ENCODE measurements around the gene GYG1. TPM values are rescaled to one million over a fixed set of nuclear protein-coding genes. Genes with fewer than 3 reads are reported as not detected.
A peak's percentile ranks its signal among the peaks of the same experiment; 100 is the strongest.
"Not testable (repeated sequence)": the region's sequence is repeated elsewhere in the genome, so short reads cannot be mapped to it uniquely, and the experiment has no call there.

The GYG1 gene
- polyA plus RNA-seq, 5 donors: 149 to 182 (median 169) TPM

- peak in 1 of 2 donors; percentile 18 for DNase-seq
Observed at GRCh38 chr3:148975248-148975647, 16.1 kb upstream of the GYG1 start.

GRCh38 chr3:148975696-148976095 lies 15.6 kb upstream of the GYG1 start:
- DNase-seq: no peak

- DNase-seq: no peak
Observed at GRCh38 chr3:148981273-148981672, 10.1 kb upstream of the GYG1 start.

- DNase-seq: not testable (repeated sequence)
Observed at GRCh38 chr3:148987551-148987950, 3.8 kb upstream of the GYG1 start.

GRCh38 chr3:148990236-148990635 lies 1.1 kb upstream of the GYG1 start:
- no peak for DNase-seq

GRCh38 chr3:148992027-148992634 lies 791 bp downstream of the GYG1 start:
- DNase-seq: no peak

- DNase-seq: peak in 1 of 2 donors; percentile 53
Observed at GRCh38 chr3:148992635-148993255, 1.4 kb downstream of the GYG1 start.

GRCh38 chr3:148997623-148998022 lies 6.3 kb downstream of the GYG1 start:
- DNase-seq: no peak

GRCh38 chr3:148998297-148998696 lies 7.0 kb downstream of the GYG1 start:
- DNase-seq: no peak

- no peak for DNase-seq
Observed at GRCh38 chr3:148998715-148999423, 7.5 kb downstream of the GYG1 start.

- no peak for DNase-seq
Observed at GRCh38 chr3:148999806-149000205, 8.5 kb downstream of the GYG1 start.

GRCh38 chr3:149000206-149000745 lies 8.9 kb downstream of the GYG1 start:
- no peak for DNase-seq

GRCh38 chr3:149001727-149002126 lies 10.4 kb downstream of the GYG1 start:
- DNase-seq: no peak

GRCh38 chr3:149003653-149004305 lies 12.4 kb downstream of the GYG1 start:
- no peak for DNase-seq

GRCh38 chr3:149004622-149005021 lies 13.3 kb downstream of the GYG1 start:
- DNase-seq: no peak

- DNase-seq: no peak
Observed at GRCh38 chr3:149005416-149005815, 14.1 kb downstream of the GYG1 start.

GRCh38 chr3:149007567-149008257 lies 16.4 kb downstream of the GYG1 start:
- no peak for DNase-seq

GRCh38 chr3:149009732-149010131 lies 18.4 kb downstream of the GYG1 start:
- DNase-seq: no peak

- DNase-seq: no peak
Observed at GRCh38 chr3:149010504-149010951, 19.2 kb downstream of the GYG1 start.

GRCh38 chr3:149010966-149011365 lies 19.6 kb downstream of the GYG1 start:
- no peak for DNase-seq

- DNase-seq: no peak
Observed at GRCh38 chr3:149011676-149012075, 20.3 kb downstream of the GYG1 start.

GRCh38 chr3:149013726-149014125 lies 22.4 kb downstream of the GYG1 start:
- no peak for DNase-seq

All from right lung (tissue), 5 donors.